CD4-positive, alpha-beta T cell treated with Interleukin-6 at 100 ng/mL for 8 hours (primary cell): ENCODE measurements around the gene KIF21B.
A peak's percentile ranks its signal among the peaks of the same experiment; 100 is the strongest.

Source experiments
- DNase-seq: peaks from one replicate; pipeline ENCODE4 v3.0.0-alpha.2; 2020; ENCODE audit warnings: mixed read lengths, low spot score

KIF21B gene

GRCh38 chr1:201023517-201023902, at the start of gene KIF21B:
TSS of gene KIF21B (minus strand) at chr1:201023714. CDS start at chr1:201023383, 331 bp downstream.
- peak; percentile 89 for DNase-seq

DNA sequence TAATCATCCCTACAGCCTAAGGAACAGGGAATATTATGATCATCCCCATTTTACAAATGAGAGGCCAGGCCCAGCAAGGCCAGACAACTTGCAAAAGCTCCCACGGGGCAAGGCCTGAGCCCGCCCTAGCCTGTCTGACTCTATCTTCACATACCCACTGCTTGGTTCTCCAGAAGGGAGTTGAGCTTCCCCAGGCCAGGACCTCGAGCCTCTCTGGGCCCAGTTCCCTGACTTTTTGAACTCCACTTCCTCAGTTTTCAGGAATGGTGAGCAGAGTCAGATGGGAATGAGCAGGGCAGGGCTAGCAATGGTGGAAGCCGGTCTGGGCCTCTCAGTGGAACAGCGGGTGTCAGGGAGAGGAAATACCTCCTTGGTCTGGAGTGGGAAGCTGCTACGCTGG, 49.4 kb upstream of the KIF21B start:
- DNase-seq, result no peak

GRCh38 chr1:201072149-201072548, 48.6 kb upstream of the KIF21B start:
- DNase-seq, result no peak

GRCh38 chr1:201069636-201070035, 46.1 kb upstream of the KIF21B start:
- DNase-seq, result no peak

GRCh38 chr1:201068976-201069375, 45.5 kb upstream of the KIF21B start:
- DNase-seq, result no peak

- no peak for DNase-seq
These were observed 43.5 kb upstream of the KIF21B start for GRCh38 chr1:201066986-201067385.

- no peak for DNase-seq
These were observed 42.2 kb upstream of the KIF21B start for GRCh38 chr1:201065686-201066085.

- DNase-seq, result no peak
These were observed 41.3 kb upstream of the KIF21B start for GRCh38 chr1:201064806-201065205.

DNA sequence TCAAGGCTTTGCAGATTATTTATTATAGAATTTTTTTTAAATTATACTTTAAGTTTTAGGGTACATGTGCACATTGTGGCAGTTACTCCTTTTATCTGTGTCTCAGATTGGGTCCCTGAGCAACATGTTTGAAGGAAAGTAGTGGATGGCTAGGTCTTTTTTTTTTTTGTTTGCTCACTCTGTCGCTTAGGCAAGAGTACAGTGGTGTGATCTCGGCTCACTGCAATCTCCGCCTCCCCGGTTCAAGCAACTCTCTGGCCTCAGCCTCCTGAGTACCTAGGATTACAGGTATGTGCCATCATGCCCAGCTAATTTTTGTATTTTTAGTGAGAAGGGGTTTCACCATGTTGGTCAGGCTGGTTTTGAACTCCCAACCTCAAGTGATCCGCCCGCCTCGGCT, 39.6 kb upstream of the KIF21B start:
- no peak for DNase-seq

DNA sequence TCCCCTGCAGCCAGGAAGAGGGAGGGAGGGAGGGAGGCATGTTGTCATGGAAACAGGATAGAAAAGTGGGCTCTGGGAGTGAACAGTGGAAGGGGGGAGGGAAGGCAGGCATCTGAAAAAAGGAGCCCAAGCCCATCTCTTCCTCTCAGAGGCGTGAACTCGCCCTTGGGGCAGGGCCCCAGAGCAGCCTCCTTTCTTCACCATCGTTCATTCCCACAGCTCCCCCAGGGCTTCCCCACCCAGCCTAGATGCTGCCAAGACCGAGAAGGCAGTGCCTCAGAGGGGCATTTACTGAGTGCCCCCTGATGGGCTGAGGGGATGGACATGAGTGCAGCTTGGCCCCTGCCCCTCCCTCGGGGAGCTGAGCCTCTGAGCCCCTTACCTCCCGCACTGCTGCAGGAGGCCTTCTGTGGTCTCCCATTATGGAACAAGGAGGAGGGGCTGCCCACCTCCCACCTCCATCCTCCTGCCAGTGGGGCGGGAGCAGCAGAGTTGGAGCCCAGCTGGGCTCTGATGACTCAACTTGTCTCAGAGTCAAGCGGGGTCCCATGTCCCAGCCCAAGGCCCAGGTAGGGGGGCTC, 39.1 kb upstream of the KIF21B start:
- DNase-seq, result no peak

GRCh38 chr1:201061886-201062285, 38.4 kb upstream of the KIF21B start:
- no peak for DNase-seq

GRCh38 chr1:201061049-201061448, 37.5 kb upstream of the KIF21B start:
- DNase-seq, result no peak

- DNase-seq, result no peak
These were observed 37.1 kb upstream of the KIF21B start for GRCh38 chr1:201060586-201060985.

- DNase-seq, result no peak
These were observed 36.5 kb upstream of the KIF21B start for GRCh38 chr1:201059871-201060555.

- DNase-seq, result no peak
These were observed 35.9 kb upstream of the KIF21B start for GRCh38 chr1:201059401-201059800.

DNA sequence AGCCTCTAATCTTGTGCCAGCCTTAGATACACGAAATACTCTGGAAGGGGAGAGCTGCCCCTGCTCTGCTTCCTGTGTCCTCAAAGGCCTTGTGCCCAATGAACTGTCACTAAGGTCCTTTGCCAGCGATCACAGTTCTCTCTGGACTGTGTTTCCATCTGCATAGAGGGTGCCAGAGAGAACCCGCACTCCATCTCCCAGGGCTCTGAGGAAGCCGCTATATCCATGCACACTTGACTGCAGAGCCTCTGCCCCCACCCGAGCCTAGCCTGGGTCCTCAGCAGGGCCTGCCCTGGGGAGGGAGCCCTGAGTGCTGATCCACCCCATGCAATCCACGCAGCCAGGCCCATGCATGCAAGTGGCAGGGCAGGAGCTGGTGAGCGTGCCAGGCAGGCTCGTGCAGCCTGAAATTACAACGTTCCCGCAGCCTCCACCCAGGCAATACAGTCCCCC, 30.6 kb upstream of the KIF21B start:
- no peak for DNase-seq

- no peak for DNase-seq
These were observed 29.8 kb upstream of the KIF21B start for GRCh38 chr1:201053155-201053860.

DNA sequence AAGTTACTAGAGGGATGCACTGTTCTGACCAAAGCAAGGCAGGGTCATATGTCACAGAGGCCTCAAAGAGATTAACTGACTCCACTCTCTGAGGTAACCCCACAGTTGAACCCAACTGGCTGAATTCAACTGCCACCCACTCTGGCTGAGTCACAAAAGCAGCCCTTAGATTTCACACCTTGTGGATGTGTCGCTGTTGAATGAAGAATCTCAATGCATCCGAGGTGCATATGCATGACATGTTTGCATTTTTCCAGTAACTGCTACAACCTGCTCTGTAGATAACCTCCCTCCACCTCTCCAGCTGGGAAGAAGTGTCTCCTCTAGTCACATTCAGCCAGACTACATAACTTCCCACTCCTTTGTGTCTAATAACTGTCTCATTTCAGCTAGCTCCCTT, 27.9 kb upstream of the KIF21B start:
- DNase-seq, result no peak

- no peak for DNase-seq
These were observed 27.2 kb upstream of the KIF21B start for GRCh38 chr1:201050515-201051277.

- no peak for DNase-seq
These were observed 25.8 kb upstream of the KIF21B start for GRCh38 chr1:201049248-201049831.

DNA sequence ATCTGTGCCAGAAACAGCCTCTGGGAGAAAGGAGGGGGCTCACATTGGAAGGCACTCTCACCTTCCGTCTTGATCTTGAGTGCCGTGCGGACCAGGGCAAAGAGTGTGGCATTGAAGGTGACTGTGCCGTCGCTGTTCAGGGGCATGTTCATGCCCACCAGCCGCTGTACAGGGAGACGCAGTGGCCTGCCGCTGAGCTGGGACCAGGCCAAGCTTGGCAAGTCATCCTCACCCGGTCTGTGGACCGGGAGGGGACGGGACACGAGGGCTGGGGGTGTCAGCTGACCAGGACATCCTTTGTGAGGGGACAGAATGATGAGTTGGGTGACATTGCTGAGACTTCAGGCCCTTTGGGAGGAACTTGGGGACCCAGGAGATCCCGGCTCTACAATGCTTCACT, 25.0 kb upstream of the KIF21B start:
- DNase-seq, result no peak

GRCh38 chr1:201044119-201044518, 20.6 kb upstream of the KIF21B start:
- no peak for DNase-seq
